GM19035 (cell line): ENCODE measurements around the gene SPDYE4.

Source experiments
- ATAC-seq: cut with Tn5 transposase; IDR thresholded peaks from one replicate; pipeline ENCODE4 v1.9.1; 2021; ENCODE audit not compliant: unreplicated experiment

Gene SPDYE4

DNA sequence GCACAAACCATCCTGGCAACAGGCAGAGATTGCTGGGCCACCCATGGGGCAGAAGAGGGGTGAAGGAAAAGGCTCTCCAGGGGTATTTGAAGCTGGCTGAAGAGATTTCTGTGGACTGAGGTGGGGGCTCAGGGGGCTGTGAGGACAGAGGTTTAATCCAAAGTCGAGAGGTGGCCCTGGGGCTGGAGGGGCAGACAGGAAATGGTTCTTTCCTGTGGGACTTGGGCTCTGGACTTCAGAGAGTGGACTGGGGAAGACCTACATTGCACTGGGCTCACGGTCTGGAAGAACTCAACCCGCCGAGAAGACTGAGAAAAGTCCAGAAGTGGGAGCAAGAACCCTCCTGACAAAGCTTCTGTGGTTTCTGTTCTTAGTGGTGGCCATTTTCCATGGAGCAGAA, 16.6 kb downstream of the SPDYE4 start:
- no peak for ATAC-seq

DNA sequence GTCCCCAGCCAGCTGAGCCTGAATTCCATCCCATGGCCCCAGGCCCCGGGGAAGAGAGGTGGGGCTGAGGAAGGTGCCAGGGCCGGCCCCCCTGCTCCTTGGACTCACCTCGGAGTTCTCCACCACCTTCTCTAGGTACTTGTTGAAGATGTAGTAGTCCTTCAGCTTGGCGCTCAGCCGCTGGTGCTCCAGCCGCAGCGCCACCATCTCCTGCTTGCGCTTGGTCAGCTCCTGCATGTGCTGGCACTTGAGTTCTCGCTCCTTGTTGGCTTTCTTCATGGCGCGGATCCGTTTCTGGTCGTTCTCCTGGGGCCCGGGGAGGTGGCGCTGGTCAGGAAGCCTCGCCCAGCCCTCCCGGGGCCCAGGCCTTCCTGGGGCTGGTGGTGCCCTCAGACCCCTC, 17.0 kb downstream of the SPDYE4 start:
- no peak for ATAC-seq

DNA sequence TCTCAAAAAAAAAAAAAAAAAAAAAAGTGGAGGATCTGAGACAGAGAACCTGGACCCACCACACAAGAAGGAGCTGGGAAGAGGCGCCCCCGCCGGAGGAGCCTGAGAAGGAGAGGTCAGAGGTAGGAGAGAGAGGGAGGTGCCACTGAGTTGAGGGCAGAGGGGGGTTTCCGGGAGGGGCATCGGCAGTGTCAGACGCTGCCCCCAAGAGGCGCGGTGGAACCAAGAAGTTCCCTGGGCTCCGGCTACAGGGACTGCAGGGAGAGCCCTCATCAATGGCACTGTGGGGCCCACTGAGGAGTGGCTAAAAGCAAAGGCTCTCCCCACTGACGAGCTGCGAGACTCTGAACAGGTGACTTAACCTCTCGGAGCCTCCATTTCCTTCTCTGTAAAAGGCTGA, 17.9 kb downstream of the SPDYE4 start:
- no peak for ATAC-seq

DNA sequence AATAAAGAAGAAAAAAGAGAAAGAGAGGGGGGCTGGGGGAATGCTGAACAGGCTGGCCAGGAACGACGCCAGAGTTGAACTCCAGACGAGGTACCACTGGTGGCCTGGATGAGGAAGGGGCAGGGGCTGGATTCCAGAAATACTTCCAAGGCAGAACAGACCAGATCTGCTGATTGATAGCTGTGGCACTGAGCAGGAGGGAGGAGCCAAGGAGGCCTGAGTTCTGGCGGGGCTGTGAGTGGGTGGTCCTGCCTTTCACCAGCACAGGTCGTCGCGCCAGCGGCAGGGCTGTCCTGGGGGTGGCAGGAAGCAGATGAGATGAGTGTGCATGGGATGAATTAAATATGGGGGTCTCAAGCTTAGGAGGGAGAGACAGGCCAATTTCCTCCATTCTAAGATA, 19.2 kb downstream of the SPDYE4 start:
- ATAC-seq = no peak

DNA sequence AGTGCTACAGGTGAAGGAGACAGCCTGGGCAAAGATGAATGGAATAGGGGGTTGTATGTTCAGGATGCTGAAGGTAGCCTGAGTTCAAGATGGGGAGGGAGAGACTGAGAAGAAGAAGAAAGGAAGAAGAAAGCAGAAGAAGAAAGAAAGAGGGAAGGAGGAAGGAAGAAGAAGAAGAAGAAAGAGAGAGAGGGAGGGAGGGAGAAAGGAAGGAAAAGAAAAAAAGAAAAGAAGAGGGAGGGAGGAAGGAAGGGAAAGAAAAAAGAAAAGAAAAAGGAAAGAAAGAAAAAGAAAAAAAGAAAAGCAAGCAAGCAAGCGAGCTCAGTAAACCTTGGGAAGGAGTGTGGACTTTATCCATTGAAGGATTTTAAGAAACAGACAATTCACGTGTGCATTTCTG, 21.6 kb downstream of the SPDYE4 start:
- no peak for ATAC-seq

DNA sequence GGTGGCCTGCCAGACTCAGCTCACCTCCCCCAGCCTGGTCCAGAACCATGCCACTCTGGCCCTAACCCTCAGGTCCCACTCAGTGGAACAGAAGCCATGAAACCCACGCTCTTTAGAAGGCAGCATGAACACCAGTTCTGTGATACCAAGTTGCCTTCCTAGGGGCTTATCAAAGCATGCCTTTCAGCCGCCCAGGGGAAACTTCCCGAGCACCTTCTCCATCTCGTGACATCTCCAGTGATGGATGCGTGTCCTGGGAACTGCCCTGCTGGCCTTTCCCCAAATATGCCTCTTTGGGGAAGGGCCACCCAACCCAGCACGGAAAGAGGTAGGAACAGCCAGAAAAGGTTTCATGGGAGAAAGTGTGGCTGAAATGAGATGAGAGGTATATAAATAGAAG, 22.0 kb downstream of the SPDYE4 start:
- no peak for ATAC-seq

DNA sequence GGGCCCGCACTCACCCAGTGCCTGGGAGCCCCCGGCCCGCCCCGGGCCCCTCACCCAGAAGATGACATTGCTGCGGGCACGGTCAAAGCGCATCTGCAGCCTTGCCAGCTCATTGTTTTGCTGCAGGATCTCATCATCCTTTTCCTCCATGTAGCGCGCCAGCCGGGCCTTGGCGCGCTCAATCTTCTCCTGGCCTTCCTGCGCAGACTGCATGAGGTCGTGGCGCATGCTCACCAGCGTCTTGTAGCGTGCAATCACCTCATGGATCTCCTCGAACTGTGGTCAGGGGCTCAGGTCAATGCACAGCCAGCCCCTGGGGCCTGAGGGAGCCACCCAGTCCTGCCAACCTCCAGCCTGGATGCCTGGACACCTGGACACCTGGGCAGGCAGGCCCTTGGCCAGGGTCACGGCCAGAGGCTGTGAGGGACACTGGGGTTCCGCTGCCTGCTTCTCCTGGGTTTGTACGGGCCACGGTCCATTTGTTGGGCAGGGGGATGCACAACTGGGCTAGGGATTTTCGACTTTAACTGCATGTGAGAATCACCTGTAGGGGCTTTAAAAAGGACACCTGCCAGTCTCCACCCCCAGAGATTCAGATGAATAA, 22.9 kb downstream of the SPDYE4 start:
- no peak for ATAC-seq

DNA sequence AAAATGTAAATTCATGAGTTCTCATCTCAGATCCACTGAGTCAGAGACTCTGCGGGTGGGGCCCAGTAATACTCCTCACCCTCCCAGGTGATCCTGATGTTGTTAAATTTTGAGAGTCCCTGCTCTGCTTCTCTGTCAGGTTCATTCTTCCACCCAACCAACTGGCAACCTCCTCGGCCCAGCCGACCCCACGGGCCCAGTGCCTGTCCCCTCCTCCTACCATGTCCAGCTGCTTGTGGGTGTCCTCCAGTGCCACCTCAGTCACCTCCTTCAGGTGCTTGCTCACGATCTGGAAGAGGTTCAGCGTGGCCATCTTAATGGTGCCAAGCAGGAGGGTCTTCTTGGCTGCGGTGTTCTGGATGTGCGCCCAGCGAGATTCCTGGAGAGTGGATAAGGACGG, 23.5 kb downstream of the SPDYE4 start:
- no peak for ATAC-seq

DNA sequence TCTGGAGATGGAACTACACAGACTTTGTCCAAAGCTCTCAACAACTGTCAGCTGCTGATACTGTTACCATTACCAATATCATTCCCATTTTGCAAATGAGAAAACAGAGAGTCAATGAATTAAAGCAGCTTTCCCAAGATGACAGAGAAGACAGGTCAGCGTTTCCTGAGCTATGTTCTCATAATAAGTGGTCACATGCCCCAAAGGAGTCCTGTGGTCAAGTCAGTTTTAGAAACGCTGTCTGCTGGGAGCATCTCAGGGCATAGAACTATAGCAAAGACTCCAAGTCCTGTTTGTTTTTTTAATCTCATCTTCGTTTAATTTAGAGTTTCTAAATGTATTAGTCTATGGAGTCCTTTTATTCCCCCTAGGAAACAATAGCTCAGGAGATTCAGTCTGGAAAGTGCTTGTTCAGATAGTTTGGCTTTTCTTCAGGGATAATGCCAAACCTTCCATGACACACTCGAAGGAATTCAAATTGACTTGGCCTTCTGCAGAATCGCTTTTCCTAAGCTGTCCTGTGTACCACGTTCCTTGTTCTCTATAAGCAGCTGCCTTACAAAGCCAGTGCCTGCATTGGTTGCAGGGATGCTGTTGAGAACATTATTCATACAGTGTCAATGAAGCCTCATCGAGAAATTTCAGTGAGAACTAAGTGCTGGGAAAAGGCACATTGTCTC, 25.8 kb downstream of the SPDYE4 start:
- ATAC-seq = no peak

DNA sequence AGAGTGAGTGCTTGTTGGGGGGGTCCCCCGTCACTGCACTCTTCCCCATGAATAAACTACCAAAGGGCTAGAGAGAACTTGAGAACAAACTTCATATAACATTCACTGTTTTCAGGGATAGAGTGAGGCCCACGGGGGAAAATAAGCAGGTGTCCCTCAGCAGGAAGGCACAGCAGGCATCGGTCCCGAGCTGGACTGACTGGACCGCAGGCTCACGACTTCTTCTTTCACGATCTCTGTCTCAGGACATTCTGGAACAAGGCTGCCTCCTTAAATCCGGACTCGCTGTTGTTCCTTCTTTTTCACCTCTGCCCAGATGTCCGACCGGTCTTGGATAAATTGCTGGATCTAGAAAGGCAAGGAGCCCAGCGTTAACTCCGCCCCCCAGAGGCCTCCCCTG, 28.5 kb downstream of the SPDYE4 start:
- no peak for ATAC-seq

DNA sequence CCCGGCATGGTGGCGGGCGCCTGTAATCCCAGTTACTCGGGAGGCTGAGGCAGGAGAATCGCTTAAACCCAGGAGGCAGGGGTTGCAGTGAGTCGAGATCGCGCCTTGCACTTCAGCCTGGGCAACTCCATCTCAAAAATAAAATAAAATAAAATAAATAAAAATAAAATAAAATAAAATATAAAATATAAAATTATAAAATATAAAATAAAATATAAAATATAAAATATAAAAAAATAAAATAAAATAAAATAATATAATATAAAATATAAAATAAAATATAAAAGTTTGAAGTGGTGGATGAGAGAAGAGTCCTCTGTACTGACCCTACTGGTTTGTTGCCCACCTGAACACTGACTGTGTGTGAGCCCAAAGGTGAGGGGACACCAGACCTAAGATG, 28.9 kb downstream of the SPDYE4 start:
- no peak for ATAC-seq

DNA sequence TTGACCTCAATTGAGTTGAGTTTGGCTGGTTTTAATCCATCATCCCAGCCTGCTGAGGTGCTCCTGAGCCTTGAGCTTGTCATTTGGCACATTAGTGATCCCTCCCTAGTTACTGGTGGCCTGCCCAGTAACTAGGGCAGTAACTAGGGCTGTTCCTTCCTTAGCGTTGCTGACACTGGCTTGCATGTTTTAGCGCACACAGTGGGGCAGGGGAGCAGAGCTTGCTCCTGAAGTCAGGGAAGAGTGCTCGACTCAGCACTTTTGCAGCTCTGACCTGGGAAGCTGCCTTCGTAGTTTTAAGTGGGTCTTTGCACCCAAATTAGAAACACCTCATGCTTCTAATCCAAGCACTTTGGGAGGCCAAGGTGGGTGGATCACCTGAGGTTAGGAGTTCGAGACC, 29.4 kb downstream of the SPDYE4 start:
- ATAC-seq = no peak

DNA sequence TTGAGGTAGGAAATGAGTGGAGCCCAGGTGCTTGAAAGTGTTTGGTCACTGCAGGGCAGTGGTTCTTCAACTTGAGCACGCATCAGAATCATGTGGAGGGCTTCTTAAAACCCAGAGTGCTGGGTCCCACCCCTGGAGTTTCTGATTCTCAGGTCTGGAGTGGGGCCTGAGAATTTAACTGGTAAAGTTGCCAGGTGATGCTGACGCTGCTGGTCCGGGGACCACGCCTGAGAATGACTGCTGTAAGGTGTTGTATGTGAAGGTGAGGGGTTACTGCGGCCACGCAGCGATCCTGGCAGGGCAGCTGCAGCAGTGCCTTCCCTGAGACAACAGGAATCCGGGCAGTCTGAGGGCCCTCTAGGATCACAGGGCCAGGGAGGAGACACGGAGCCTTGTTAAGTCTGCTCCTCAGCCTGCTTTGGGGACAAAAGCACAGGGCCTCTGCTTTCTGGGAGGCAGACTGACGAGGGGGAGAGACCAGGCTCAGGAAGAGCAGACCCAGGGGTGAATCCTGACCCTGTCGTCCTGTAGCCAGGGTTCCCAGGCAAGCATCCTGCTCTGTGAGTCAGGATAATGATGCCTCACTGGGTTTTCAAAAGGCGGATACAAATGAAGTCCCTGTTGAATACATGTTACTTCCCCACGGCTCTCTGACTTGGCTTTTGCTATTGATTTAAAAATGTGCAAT, 30.0 kb downstream of the SPDYE4 start:
- no peak for ATAC-seq

DNA sequence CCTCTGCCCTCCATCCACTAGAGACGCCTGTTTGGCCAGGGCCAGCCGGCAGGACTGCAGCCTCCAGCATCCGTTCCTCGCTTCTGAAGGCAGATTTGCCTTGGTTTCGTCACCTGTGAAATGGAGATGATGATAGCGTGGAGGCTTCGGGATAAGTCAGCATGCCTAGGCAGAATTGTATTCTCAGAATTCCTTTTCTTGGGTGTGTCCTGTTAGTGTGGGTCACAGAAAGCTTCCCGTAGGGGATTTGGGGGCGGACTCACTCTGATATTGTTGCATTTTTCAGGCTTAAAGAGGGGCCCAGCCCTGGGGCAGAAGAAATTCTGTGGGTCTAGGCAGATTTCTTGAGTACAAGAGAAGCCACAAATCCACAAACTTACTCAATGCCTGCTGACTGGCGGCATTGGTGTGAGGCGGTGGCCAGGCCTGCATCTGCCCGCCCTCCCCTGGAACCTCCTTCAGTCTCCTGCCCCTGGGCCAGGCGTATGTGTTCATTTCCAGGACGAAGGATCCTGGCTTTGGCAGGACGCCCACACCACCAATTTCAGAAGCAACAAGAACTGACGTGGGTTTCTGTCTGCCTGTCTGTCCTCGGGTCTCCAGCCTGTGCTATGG, 31.3 kb downstream of the SPDYE4 start:
- no peak for ATAC-seq

DNA sequence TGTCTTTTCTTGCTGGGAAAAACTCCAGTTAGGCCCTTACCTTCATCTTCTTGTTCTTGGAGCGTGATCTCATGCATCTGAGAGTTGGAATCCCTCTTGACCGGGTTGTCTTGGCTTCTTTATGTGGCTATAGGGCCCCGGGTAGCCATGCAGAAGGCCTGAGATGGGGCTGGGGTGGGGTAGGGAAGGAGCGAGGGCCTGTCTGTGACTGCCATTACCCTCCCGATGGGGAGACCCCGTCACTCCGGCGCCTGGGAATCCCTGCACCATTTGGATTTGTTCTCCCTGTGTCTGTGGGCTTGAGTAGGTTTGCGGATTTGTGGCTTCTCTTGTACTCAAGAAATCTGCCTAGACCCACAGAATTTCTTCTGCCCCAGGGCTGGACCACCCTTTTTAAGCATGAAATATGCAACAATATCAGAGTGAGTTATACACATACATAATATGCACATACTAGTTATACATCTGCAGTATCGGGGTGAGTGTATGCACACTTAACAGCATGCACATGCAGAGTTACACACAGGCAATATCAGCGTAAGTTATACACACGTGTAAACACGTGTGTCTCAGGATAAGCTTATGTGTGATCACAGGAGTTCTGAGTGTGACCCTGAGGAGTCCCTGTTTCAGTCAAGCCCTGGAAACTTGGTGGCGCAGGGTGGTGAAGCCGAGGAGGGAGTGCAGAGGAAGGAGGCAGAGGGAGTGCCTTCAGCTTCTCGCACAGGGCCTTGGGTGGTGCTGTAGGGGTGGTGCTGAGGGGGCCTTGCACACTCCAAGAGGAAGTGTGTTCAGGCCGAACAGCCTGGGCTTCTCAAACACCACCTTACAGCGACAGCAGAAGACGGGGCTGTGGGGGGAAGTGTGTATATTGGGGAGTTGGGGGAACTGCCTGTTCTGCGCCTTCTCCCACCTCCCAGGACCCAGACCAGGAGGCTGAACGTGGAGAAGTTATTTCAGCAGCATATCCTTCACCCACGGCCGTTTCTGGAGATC, 32.2 kb downstream of the SPDYE4 start:
- no peak for ATAC-seq

DNA sequence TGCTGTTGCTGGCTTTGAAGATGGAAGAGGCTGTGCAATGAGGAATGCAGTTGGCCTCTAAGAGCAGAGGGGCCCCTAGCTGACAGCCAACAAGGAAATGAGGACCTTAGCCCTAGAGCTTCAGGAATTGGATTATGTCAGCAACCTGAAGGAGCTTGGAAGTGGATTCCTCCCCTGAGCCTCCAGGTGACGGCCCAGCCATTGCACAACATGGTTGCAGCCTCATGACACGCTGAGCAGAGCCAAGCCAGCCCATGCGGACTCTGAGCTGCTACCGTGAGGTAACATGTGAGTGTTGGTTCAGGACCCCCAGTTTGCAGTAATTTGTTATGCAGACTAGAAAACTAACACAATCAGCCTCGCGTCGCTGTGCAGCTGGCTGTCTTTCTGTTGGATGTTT, 33.9 kb downstream of the SPDYE4 start:
- no peak for ATAC-seq

DNA sequence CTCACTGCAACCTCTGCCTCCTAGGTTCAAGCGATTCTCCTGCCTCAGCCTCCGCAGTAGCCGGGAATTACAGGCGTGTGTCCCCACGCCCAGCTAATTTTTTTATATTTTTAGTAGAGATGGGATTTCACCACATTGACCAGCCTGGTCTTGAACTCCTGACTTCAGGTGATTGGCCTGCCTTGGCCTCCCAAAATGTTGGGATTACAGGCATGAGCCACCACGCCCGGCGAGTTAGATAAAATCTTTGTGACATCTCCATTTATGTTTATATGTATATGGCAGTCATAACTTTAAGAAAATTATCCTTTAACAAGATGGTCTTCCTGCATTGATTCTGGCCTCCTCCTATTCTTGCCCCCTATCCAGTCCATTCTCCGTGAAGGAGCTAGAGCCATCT, 37.8 kb downstream of the SPDYE4 start:
- ATAC-seq = no peak

DNA sequence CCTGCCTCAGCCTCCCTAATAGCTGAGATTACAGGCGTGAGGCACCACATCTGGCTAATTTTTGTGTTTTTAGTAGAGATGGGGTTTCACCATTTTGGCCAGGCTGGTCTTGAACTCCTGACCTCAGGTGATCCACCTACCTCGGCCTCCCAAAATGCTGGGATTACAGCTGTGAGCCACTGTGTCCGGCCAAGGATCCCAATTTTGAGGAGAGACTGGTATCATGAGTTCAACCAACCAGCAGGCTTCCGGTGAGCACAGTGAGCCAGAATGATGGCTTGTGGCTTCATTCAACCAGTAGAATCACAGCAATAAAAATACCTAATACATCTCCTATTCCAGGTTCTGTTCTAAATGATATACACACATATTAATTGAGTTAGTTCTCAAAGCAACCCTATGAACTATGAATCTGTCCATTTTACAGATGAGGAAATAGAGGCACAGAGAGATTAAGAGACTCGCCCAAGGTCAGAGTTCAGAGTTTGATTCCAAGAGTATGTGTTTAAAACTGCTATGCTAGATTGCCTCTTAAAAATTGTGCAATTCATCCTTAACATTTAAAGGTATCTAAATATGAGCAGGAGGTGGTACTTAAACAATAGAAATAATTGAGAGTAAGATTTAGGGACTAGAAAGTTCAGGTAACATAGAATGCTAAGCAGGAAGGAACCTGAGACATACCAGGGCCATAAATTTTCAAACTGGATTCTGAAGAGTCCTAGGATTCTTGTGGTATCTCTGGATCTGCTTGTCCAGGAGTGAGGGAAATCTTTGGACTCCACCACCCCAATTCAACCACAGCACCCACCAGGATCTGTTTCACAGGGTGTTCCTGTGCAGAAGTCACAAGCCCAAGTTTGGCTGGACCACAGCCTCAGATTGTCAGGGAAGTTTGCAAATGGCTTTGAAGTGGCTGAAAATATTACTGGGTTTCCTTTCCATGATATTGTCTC, 38.8 kb downstream of the SPDYE4 start:
- ATAC-seq = no peak

DNA sequence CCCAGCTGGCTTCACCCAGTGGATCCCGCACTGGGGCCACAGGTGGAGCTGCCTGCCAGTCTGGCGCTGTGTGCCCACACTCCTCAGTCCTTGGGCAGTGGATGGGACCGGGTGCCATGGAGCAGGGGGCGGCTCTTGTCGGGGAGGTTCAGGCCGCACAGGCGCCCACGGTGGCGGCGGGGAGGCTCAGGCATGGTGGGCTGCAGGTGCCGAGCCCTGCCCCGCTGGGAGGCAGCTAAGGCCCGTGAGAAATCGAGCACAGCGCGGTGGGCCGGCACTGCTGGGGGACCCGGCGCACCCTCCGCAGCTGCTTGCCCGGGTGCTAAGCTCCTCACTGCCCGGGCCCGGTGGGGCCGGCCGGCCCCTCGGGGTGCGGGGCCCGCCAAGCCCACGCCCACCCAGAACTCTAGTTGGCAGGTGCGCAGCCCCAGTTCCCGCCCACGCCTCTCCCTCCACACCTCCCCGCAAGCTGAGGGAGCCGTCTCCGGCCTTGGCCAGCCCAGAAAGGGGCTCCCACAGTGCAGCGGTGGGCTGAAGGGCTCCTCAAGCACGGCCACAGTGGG, 40.3 kb downstream of the SPDYE4 start:
- no peak for ATAC-seq

DNA sequence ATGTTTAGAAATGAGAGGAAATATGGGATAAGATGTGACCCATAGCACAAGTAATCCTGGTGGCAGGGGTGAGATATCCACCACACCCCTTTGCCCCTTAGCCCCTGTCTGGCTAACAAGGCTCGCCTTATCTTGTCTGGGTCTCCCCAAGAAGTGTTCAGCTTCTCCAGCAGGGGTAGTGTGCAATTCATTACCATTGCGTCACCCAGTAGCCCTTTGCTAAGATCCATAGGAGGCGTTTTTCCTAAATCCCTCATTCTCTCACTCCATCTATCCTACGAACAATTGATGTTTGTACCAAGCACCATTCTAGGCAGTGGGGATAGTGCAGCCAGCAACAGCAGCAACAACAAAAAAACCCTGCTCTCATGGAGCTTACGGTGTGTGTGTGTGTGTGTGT, 44.5 kb downstream of the SPDYE4 start:
- ATAC-seq = no peak
